ES-I3 (cell line): ENCODE data around the gene AFMID.

Experiments
- H3K36me3 ChIP-seq: 2 replicates; pipeline ENCODE4 v1.6.1; 2013; ENCODE audit warnings: mild to moderate bottlenecking, low read length, control low read depth, moderate library complexity; ENCODE audit not compliant: insufficient read depth
- H3K4me1 ChIP-seq: 2 replicates; pipeline ENCODE4 v1.6.1; 2013; ENCODE audit warnings: mild to moderate bottlenecking, control low read depth, low read length; ENCODE audit not compliant: insufficient read depth
- H3K9ac ChIP-seq: 2 replicates; pipeline ENCODE4 v1.6.1; 2013; ENCODE audit warnings: low read depth, mild to moderate bottlenecking, low read length, moderate library complexity
- H3K9me3 ChIP-seq: 2 replicates; pipeline ENCODE4 v1.6.1; 2013; ENCODE audit warnings: mild to moderate bottlenecking, low read length, moderate library complexity; ENCODE audit not compliant: control insufficient read depth, insufficient read depth

AFMID gene

DNA sequence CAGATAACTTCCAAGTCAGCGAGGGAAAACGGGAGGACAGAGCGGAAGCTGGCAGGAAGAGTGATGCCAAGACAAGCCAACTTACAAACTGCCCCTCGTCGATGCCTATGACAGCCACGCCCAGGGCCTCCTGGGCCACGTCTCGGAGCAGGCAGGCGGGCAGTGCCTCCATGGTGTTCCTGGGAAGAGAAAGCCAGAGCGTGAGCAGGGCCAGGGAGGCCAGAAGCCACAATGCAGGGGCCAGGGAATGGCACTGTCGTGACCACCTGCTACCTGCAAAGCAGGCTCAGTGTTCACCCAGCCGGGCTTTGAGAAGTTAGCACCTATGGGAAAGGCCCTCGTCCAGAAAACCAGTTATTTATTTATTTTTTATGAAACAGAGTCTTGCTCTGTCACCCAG lies 4.7 kb upstream of the AFMID start:
- Histone ChIP-seq H3K9me3 (no peaks in the 10 kb centered on the region), H3K36me3 (peaks cover 42% of the 10 kb centered on the region), H3K9ac (no peak overlapping the region), H3K4me1 (peaks cover 11% of the 10 kb centered on the region)

DNA sequence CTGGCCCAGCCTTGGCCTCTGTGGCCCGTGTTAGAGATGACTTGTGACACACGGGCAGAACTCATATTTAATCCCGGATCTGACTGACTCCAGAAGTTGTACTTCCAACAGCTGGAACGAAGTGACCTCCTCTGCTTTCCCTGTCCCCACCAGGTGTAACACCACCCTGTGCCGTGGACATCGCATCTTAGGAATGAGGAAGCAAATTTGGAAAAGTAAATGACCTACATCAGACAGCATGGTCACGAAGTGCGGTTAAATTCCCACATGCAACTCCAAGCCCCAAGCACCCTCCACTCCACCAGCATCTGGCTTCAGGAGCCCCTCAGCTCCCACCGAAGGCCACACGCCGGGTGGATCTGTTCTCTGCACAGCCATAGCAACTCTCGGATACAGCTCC lies 3.2 kb upstream of the AFMID start:
- H3K36me3 ChIP-seq: peaks cover 37% of the 10 kb centered on the region

DNA sequence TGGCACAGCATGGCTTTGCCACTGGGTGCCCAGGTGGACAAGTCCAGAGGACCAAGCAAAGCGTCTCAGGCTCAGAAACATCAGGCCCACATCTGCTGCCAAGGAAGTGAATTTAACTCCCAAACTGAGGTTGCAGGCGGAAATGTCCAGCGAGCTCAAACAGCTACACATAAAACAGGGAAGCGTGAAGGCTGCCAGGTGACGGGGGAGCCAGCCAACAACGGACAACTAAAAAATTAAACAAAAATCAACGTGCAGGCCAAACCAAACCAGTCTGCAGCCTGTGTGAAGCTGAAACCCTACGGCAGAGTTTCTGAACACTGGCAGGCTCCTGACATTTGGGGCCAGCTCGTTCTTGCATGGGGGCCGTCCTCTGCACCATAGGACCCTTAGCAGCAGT lies 2.8 kb upstream of the AFMID start:
- Histone ChIP-seq H3K4me1 (peaks cover 13% of the 10 kb centered on the region), H3K9ac (no peak overlapping the region), H3K36me3 (peaks cover 37% of the 10 kb centered on the region), H3K9me3 (no peaks in the 10 kb centered on the region)

More for the DNA sequence above, 3.2 kb upstream of the AFMID start:
- Histone ChIP-seq H3K4me1 (peaks cover 13% of the 10 kb centered on the region), H3K9me3 (no peaks in the 10 kb centered on the region), H3K9ac (no peak overlapping the region)

DNA sequence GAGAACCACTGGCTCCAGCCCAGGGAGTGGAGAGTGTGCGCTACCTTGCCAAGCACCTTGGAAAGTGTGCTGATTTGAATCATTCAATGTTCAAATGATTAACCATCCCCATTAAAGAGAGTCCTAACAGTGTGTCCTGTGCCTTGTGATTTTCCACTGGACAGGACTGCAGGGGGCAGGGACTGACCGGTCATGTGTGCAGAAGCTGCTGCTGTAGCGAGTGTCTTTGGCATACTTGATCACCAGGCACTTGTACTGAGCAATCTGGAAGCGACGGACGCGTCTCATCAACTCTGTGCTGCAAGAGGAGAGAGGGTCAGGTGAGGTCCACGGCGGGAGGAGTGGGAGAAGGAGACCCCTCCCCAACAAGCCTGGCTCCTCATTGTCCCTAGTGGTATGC lies 2.3 kb upstream of the AFMID start:
- no peak overlapping the region for H3K9ac ChIP-seq
- peaks cover 13% of the 10 kb centered on the region for H3K4me1 ChIP-seq
- peaks cover 37% of the 10 kb centered on the region for H3K36me3 ChIP-seq

DNA sequence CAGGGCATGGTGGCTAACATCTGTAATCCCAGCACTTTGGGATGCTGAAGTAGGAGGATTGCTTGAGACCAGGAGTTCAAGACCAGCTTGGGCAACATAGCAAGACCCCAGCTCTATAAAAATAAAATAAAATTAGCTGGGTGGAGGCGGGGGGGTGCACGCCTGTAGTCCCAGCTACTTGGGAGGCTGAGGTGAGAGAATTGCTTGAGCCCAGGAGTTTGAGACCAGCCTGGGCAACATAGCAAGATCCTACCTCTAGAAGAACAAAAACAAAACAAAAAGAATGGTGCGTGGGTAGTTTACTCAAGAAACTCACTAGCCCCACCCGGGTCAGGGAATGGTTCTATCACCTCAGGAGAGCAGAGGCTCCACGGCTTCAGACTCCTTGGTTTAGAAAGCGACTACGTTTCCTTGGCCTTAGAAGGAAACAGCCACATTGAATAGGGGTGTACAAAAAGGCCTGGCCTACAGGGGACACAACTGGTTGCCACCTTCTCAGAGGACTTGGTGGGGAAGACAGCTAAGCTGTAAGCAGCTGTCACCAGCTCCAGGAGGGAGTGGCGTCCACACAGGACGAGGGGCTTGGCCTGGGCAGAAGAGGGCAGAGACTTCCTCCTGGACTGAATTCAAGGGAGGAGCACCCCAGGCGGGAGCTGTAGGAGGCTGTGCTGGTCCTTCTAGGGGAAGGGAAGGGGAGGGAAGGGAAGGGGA lies 1.0 kb upstream of the AFMID start:
- peaks cover 34% of the 10 kb centered on the region for H3K36me3 ChIP-seq
- H3K9me3 ChIP-seq: no peaks in the 10 kb centered on the region
- H3K9ac ChIP-seq: peak overlapping the region; percentile 51
- peaks cover 13% of the 10 kb centered on the region for H3K4me1 ChIP-seq

More for the DNA sequence above, 2.3 kb upstream of the AFMID start:
- H3K9me3 ChIP-seq: no peaks in the 10 kb centered on the region

DNA sequence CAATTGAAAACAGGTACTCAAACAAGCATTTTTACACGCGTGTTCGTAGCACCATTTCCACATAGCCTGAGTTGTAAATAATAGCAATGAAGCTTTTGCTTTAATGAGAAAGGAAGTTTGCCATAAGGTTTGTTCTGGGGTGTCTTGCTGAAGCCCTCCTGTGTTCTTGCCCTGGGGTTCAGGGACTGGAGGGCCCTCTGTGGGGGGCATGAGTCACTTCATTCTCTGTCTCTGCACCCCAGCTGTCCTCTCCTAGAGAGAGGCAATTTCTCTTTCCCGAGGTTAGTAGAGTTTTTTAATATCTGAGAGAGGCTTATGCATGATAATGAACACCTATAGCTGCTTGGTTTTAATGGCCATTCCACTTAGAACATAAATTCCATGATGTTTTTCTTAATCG lies 9.6 kb downstream of the AFMID start:
- H3K9me3 ChIP-seq: no peaks in the 10 kb centered on the region
- no peak overlapping the region for H3K9ac ChIP-seq
- H3K36me3 ChIP-seq: peaks cover 6% of the 10 kb centered on the region; the same call in 1 of the 2 replicates
- peaks cover 20% of the 10 kb centered on the region for H3K4me1 ChIP-seq

DNA sequence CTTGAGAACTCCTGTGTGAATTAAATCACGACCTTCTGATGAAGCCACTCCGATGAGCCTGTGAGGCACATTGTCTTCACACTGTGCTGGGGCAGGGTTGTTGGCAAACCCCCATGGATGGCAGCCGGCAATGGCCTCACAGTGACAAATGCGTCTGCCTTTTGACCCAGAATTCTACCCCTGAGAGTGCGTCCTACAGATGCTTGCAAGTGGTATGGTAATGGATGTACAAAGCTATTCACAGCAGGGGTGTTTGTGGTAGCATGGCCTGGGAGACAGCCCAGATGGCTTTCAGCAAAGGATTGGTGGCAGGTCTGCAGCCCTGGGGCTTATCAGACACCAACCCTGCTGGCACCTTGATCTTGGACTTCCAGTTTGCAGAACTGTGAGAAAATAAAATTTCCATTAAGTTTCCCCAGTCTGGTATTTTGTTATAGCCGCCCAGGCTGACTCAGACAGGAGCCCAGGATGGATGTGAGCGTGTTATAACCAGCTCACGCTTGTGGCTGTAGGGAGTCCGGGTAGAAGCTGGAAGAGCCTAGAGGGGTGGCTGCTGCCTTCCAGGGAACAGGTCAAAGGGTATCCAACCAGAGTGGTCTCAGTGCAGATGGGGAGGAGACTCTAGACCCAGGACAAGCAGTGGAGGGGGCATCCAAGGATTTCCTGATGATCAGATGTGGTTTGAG lies 10.1 kb downstream of the AFMID start:
- no peak overlapping the region for H3K9ac ChIP-seq
- H3K9me3 ChIP-seq: no peaks in the 10 kb centered on the region
- H3K36me3 ChIP-seq: peaks cover 6% of the 10 kb centered on the region; the same call in 1 of the 2 replicates
- peaks cover 20% of the 10 kb centered on the region for H3K4me1 ChIP-seq

DNA sequence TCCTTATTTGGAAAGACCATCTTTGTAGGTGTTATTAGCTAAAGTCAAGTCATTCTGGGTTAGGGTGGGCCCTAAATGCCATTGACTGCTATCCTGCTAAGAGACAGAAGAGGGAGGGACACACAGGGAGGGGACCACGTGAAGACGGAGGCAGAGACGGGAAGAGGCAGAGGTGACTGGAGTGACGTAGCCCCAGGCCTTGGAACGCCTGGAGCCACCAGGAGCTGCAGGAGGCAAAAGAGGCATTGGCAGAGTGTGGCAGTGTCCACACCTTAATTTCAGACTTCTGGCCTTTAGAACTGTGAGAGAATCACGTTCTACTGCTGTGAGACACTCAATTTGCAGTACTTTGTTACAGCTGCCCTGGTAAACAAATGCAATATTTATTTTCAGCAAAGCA lies 13.3 kb downstream of the AFMID start:
- H3K9me3 ChIP-seq: no peaks in the 10 kb centered on the region
- peaks cover 20% of the 10 kb centered on the region for H3K4me1 ChIP-seq
- H3K36me3 ChIP-seq: peaks cover 3% of the 10 kb centered on the region; the same call in 1 of the 2 replicates
- H3K9ac ChIP-seq: no peak overlapping the region

DNA sequence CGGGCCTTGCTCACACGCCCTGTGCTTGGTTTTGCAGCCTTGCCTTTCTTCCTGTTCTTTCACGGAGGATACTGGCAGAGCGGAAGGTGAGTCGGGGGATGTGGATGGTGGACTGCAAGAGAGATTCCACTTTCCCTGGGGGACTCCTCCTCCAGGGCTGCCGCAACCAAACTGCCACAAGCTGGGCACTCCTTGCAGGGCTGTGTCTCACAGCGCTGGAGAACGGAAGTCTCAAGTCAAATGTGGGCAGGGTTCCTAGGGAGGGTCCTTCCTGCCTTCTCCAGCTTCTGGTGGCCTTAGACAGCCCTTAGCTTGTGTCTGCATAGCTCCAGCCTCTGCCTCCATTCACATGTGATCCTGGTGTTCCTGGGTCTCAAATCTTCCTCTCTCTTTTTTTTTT lies 15.5 kb downstream of the AFMID start:
- Histone ChIP-seq H3K4me1 (peaks cover under 1% of the 10 kb centered on the region), H3K36me3 (peaks cover 4% of the 10 kb centered on the region; the same call in 1 of the 2 replicates), H3K9me3 (no peaks in the 10 kb centered on the region), H3K9ac (no peak overlapping the region)

DNA sequence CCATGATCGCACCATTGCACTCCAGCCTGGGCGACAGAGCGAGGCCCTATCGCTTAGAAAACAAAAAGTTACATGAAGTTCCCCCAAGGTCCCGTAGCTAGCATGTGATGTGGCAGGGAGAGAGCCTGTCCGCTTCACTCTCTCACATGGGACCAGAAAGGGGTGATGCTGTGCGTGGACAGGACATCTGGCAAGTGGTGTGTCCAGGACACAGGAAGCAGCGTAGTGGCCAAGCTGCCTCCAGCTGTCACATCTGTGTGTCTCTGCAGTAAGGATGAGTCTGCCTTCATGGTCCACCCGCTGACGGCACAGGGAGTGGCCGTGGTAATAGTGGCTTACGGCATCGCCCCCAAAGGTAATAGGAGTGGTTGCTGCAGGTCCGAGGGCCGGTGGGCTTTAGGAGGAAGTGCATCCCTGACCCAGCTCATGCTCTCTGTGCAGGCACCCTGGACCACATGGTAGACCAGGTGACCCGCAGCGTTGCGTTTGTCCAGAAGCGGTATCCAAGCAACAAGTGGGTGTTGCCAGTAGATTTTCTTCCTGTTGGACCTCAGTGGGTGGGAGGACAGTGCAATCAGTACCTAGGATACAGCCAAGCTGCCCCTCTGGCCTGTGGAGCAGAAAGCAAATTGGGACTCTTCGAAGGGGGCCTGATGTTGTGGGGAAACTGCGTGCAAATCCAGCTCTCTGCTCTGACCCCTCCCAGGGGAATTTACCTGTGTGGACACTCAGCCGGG lies 17.4 kb downstream of the AFMID start:
- H3K9me3 ChIP-seq: no peaks in the 10 kb centered on the region
- no peaks in the 10 kb centered on the region; the same call in 1 of the 2 replicates for H3K4me1 ChIP-seq
- H3K9ac ChIP-seq: no peak overlapping the region
- 0 out of 2 replicates have a peak, but pooled peaks cover 2% of the 10 kb centered on the region for H3K36me3 ChIP-seq

DNA sequence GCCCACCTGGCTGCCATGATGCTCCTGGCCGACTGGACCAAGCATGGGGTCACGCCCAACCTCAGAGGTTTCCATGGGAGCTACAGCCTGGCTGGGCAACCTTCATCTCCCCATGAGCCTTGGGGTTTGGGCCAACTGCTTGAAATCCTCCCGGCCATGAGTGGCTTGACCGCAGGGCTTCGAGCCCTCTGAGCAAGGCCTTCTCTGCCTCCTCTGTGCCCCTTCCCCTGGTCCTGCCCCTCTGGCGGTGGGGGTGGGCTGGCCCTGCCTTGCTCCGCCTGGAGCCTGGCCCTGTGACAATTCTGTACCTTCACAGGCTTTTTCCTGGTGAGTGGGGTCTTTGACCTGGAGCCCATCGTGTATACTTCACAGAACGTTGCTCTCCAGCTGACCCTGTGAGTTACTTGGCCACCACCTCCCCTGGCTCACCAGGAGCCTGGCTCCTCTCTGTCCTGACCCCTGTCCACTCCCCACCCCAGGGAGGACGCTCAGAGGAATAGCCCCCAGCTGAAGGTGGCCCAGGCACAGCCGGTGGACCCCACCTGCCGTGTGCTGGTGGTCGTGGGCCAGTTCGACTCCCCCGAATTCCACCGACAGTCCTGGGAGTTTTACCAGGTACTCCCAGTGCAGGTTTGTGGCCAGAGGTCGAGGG lies 18.1 kb downstream of the AFMID start:
- Histone ChIP-seq H3K4me1 (no peaks in the 10 kb centered on the region; the same call in 1 of the 2 replicates), H3K36me3 (0 out of 2 replicates have a peak, but pooled peaks cover 2% of the 10 kb centered on the region), H3K9me3 (no peaks in the 10 kb centered on the region), H3K9ac (no peak overlapping the region)

DNA sequence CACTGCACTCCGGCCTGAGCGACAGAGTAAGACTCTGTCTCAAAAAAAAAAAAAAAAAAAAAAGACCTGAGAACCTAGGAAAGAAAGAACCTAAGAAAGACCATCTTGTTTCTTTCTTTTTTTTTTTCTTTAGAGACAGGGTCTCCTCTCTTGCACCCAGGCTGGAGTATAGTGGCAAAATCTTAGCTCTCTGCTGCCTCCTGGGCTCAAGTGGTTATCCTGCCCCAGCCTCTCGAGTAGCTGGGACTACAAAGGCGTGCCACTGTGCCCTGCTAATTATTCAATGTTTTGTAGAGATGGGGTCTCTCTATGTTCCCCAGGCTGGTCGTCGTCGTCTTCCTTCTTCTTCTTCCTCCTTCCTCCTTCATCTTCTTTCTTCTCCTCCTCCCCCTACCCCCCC lies 19.1 kb downstream of the AFMID start:
- Histone ChIP-seq H3K9me3 (no peaks in the 10 kb centered on the region), H3K9ac (no peak overlapping the region), H3K4me1 (no peaks in the 10 kb centered on the region), H3K36me3 (0 out of 2 replicates have a peak, but pooled peaks cover 2% of the 10 kb centered on the region)

DNA sequence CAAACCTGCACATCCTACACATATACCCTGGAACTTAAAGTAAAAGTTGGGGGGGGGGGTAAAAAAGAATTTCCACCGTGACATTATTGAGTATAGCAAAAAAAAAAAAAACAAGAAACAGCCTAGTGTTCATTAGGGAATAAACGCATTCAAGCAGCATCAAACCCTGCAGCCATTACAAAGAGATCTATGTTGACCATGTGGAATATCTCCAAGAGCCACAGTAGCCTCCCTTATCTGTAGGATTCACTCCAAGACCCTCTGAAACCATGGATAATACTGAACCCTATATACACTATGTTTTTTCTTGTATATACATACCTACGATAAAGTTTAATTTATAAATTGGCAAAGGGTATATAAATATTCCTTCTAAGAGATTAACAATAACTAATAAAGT lies 21.3 kb downstream of the AFMID start:
- no peaks in the 10 kb centered on the region for H3K4me1 ChIP-seq
- 0 out of 2 replicates have a peak, but pooled peaks cover 2% of the 10 kb centered on the region for H3K36me3 ChIP-seq
- no peak overlapping the region for H3K9ac ChIP-seq
- H3K9me3 ChIP-seq: no peaks in the 10 kb centered on the region

DNA sequence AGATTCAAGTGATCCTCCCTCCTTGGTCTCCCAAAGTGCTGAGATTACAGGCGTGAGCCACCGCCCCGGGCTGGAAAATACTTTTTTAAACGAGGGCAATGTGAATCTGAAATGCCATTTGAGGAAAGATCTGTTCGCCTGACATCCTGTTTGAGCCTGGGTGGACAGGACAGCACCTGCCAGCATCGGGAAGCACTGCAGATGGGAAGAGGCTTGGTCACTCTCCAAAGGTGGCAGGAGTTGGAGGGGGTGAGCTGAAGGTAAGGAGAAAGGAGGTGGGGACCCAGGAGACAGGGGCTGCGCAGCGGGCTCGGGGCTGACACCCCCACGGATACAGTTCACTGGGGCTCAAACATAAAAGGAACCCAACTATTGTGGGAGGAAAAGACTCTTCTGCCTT lies 22.9 kb downstream of the AFMID start:
- Histone ChIP-seq H3K9ac (no peak overlapping the region), H3K4me1 (no peaks in the 10 kb centered on the region), H3K36me3 (0 out of 2 replicates have a peak, but pooled peaks cover 2% of the 10 kb centered on the region), H3K9me3 (no peaks in the 10 kb centered on the region)
